Fibroblast of skin of abdomen (primary cell): ENCODE data around the gene COX4I2.
"Not testable (repeated sequence)": the region's sequence is repeated elsewhere in the genome, so short reads cannot be mapped to it uniquely, and the experiment has no call there.

Experiments used
- DNase-seq: peaks from one replicate; pipeline ENCODE4 v3.0.0-alpha.2; 2013

The COX4I2 gene

DNA sequence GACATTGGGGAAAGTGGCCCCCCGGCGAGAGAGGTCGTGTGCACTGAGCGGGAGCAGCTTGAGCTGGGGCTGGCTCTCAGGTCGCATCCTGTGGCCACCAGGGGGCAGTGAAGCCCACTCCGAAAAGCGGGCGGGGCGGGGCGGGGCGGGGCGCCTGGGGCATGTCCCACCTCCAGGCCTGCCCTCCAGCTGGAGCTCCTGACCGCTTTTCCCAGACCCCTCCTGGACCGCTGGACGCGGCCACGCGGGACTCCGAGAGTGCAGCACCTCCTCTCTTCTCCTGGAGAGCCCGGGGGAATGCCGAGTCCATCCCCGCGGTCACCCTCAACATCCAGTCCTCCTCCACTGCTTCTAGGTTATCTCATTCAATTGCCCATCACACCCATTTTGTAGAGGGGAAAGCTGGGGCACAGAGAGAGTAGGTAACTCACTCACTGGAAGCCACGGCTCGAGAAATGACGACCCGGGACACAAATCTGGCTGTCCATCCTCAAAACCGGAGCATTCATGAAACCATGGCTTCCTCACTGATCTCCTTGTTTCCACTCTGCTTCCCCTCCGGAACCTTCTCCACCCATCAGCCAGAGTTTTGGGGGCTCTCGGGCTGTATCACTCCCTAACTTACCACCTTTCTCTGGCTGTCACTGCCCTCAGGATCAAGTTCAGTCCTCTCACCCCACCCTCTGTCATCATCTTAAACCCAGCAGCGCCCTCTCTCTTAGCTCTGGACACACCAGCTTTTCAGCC, 24.1 kb downstream of the COX4I2 start:
- DNase-seq: peak; percentile 69

GRCh38 chr20:31662372-31662854, 24.7 kb downstream of the COX4I2 start:
- no peak for DNase-seq

- no peak for DNase-seq
These were observed 25.8 kb downstream of the COX4I2 start for GRCh38 chr20:31663524-31663837.

GRCh38 chr20:31663838-31664695, 26.4 kb downstream of the COX4I2 start:
- DNase-seq: no peak

DNA sequence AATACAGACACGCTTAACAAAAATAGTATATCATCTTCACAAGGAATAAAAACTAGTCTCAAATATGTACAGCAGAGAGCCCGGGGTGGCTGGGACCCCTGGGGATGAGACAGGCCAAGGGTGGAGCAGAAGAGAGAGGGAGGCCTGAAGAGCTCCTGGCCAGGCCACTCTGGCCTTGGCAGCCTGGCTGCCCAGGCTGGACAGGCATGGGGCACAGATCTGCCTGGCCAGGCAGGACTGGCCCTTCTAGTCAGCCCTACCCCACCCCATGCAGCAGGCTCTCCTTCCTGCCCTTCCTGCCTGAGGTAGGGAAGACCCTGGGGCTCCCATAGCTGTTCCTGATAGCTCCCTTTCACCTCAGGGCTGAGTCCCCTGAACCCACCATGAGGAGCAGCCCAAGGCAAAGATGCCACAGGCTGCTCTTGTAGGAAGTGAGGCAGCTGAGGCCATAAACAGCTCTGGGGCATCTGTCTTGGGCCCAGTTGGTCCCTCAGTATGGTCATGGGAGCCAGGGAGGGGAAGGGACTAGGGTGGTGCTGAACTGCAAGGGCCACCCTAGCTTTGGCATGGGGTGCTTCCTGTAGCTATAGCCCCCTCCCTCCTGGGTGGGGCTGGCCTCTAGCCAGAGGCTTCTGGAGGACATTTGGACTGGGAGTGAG, 27.1 kb downstream of the COX4I2 start:
- DNase-seq: no peak

DNA sequence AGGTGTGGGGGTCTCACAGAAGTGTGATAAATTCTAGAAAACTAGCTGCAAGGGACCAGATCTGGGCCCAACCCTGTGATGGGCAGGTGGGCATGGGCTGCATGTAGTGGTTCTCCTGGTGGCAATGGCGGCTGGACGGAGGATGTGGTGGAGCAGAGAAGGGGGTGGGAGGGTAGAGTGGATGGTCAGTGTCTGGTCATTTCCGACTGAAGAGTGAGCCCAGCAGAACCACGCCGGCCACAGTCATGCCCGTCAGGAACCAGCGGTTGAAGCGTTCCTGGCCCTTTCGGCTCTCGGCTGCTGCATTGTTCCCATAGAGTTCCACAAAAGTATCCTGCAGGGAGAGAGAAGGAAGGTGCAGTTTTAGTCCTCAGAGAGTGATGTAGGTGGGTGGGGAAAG, 28.0 kb downstream of the COX4I2 start:
- DNase-seq: no peak

DNA sequence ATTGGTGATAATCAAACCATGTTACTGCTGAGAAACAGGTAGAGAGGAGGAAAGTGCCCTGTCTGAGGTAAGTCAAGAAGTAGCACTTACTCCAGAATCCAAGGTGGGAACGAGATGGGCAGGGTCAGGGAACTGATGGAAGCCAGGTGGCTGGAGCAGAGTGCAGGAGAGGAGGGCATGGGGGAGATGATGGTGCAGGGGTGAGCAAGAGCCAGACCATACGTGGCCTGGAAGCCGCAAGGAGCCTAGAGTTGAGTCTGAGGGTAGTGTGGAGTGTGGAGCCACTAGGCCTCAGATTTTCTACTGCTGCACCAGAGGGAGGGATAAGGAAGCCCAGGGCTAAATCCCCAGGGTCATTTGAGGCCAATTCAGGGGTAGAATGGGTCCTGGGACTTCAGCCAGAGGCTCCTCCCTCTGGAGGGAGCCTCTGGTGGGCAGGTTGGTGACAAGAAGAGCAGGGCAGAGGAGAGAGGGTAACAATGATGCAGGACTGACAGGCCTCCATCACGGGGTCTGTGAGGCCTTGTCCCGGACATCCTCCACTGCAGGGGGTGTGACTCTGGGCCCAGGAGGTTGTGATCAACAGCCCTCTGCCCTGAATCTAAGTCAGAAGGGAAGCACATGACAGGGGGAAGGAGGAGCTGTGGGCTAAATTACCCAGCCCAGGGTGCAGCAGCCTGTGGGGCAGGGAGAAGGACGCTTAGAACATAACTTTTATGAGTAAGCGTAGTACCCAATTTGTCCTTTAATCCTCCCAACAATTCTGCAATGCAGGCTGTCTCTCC, 28.7 kb downstream of the COX4I2 start:
- DNase-seq: no peak

DNA sequence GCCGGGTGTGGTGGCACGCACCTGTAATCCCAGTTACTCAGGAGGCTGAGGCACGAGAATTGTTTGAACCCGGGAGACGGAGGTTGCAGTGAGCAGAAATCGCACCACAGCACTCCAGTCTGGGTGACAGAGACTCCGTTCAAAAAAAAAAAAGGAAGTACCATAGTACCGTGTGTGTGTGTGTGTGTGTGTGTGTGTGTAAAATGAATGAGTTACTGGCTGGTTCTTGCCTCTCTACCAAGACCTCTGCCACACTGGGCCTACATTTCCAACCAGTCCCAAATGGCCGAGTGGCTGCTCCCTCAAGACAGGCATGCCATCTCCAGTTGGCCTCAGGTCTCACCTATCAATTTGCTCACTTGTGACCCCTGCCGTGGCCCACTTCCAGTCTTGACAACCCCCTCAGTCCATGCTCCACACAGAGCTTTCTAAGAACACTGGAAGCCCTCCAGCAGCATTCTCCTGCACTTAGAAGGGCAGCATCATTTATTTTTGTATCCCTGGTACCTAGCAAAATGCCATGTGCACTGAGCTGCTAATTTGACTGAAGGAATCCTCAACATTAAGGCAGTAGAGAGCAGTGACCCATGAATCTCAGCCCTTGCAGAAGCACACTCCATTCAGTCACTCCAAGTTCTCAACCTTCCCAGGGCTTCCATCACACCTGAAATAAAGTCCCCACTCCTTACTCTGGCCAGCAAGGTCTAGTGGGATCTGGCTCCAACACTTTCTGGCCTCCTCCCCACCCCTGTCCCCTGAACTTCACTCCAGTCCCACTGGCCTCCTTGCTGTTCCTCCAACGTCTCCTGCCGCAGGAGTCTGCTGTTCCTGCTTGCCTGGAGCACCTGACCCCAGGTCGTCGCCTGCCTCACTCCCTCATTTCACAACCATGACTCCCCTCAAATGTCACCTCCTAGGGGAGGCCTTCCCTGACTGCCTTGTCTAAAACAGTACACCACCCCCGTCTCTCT, 29.9 kb downstream of the COX4I2 start:
- no peak for DNase-seq

DNA sequence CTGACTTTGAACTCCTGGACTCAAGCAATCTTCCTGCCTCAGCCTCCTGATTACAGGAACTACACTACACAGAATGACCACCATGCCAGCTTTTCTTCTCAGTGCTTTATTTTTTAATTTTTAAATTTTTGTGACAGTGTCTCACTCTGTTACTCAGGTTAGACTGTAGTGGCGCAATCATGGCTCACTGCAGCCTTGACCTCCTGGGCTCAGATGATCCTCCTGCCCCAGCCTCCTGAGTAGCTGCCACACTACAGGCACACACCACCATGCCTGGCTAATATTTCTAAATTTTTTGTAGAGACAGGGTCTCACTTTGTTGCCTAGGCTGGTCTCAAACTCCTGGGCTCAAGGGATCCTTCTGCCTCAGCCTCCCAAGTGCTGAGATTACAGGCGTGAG, 31.2 kb downstream of the COX4I2 start:
- DNase-seq: not testable (repeated sequence)

GRCh38 chr20:31669876-31670275, 32.2 kb downstream of the COX4I2 start:
- DNase-seq: no peak

GRCh38 chr20:31670371-31671228, 32.9 kb downstream of the COX4I2 start:
- DNase-seq: no peak

GRCh38 chr20:31671324-31671723, 33.6 kb downstream of the COX4I2 start:
- no peak for DNase-seq

DNA sequence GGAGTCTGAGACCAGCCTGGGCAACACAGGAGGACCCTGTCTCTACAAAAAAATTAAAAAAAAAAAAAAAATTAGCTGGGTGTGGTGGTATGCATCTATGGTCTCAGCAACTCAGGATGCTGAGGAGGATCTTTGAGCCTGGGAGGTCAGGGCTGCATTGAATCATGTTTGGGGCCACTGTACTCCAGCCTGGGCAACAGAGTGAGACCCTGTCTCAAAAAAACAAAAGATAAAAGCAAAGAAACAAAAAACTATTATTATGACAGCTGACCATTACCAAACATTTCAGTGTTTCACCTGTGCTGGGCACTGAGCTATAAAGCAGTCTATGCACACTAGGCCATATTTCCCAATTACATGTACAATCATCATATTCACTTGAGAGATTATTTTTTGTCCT, 35.7 kb downstream of the COX4I2 start:
- no peak for DNase-seq

GRCh38 chr20:31673943-31674463, 36.3 kb downstream of the COX4I2 start:
- DNase-seq: no peak

DNA sequence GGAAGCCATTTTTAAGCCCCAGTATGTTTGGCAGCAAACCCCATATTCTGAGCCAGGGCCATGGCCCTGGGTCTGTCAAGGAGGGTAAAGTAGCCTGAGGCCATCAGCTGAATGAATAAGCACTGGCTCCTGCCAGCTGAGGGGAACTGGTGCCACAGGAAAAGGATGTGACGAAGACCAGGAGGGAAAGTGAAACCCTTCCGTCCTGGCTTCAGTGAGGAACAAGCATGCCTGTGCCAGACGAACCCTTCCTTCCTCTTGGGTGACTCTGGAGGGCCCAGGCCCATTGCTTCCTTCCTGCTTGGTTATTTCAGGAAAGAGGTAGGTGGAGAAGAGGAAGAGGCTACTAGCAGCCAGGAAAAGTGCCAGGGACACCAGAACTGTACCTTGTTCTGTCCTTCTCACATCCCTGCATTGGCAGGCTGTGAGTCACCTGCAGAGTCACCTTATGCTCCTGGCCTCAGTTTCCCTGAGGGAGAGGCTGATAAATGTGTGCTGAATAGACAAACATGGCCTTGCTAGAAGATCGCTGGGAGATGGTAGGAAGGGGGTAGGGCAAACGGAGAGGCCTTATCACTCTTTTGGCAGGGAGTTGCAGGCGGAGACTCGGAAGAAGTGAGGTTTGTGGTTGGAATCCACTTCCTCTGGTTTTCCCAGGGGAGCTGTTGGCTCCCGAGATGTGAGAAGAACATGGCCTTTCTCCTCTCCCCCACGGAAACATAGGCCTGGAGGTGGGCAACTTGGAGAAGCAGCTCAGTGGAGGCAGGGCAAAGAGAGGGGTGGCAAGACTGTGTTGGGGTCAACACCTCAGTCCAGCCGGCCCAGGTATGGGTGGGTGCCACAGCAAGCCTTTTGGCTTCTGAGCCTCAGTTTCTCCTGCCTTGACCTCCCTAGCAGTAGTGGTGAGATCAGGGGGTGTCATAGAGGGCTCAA, 37.4 kb downstream of the COX4I2 start:
- DNase-seq: peak; percentile 79

DNA sequence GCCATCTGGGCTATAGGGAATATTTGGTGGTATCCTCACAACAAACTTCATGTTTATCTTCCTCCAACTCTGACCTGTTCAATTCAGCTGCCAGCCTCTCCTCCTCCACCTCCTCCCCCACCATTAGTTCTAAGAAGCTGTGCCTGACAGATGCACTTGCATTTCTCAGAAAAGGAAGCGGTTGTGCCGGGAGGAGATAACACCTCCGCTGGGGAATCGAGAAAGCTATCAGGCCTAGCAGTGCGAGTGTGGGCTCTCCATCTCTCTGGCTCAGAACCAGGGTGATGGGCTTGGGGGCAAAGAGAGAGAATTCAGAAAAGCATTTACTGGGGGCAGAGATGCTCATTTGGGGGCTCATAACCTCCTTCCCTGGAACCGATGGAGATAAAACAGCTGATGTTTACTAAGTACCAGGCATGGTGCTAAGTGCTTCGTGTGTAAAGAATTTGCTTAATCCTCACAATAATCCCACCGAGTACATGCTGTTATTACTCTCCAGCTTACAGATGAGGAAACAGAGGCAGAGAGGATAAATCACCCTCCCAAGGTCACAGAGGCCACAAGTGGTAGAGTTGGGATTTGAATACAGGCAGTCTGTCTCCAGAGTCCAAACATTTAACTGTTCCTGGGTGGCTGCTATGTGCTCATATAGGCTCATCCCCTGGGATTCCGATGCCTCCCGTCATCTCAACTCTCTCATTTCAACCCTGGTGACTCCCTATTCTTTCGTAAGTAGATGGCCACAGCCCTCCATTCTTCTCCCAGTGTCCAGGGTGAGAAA, 38.3 kb downstream of the COX4I2 start:
- no peak for DNase-seq

DNA sequence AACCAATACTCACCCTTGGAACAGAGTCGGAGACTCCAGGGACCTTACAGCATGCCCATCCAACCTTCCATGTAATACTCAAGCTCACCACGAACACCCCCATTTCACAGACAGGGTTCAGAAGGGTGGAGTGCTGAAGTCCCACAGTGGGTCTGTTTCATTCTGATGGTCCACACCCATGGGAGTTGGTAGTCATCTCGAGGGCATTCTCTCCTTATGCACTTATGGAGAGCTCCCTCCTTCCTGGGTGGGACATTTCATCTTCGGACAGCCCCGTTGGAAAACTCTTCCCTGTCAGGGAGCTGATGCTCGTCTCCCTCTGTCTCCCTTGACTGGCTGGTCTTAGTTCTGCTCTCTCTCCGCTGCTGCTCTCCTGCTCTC, 38.9 kb downstream of the COX4I2 start:
- no peak for DNase-seq
